Mesothelial cell of epicardium (in vitro differentiated cells): Measurements from ENCODE around the gene CENPT. TPM values are rescaled to one million over a fixed set of nuclear protein-coding genes. Genes with fewer than 3 reads are reported as not detected.

Source experiments
- DNase-seq, 2 experiments: peaks; one replicate each; pipeline ENCODE4 v3.0.0; 2021; ENCODE audit warnings: low spot score in 2 of 2; ENCODE audit not compliant: unreplicated experiment in 2 of 2
- H3K27ac Mint-ChIP-seq: 2 replicates; pipeline ENCODE4 v1.8.0; 2021; ENCODE audit warnings: mixed read lengths
- H3K27me3 Mint-ChIP-seq: 2 replicates; pipeline ENCODE4 v1.8.0; 2021; ENCODE audit warnings: low read depth, mixed read lengths
- H3K36me3 Mint-ChIP-seq: 2 replicates; pipeline ENCODE4 v1.8.0; 2021; ENCODE audit warnings: mixed read lengths
- H3K4me1 Mint-ChIP-seq: 2 replicates; pipeline ENCODE4 v1.8.0; 2021; ENCODE audit warnings: mixed read lengths
- H3K4me3 Mint-ChIP-seq: 2 replicates; pipeline ENCODE4 v1.8.0; 2021; ENCODE audit warnings: mild to moderate bottlenecking, moderate library complexity, mixed read lengths
- H3K9me3 Mint-ChIP-seq: 2 replicates; pipeline ENCODE4 v1.8.0; 2021; ENCODE audit warnings: mixed read lengths
- total RNA-seq: library from RNA; stranded (reverse); gene quantifications from 3 replicates; pipeline ENCODE4 v1.2.1, GENCODE V29; 2021
- TF ChIP-seq, protein P1 (sequence below): fragments of 200-600 bp; sonication (generic); IDR thresholded peaks from one replicate; pipeline ENCODE4 v1.5.0; 2021; ENCODE audit warnings: antibody characterized with exemption; ENCODE audit not compliant: unreplicated experiment

Gene CENPT, protein sequence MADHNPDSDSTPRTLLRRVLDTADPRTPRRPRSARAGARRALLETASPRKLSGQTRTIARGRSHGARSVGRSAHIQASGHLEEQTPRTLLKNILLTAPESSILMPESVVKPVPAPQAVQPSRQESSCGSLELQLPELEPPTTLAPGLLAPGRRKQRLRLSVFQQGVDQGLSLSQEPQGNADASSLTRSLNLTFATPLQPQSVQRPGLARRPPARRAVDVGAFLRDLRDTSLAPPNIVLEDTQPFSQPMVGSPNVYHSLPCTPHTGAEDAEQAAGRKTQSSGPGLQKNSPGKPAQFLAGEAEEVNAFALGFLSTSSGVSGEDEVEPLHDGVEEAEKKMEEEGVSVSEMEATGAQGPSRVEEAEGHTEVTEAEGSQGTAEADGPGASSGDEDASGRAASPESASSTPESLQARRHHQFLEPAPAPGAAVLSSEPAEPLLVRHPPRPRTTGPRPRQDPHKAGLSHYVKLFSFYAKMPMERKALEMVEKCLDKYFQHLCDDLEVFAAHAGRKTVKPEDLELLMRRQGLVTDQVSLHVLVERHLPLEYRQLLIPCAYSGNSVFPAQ
- 71.5 to 73.8 TPM (median 73.8 TPM) in 3 replicates for total RNA-seq

DNA sequence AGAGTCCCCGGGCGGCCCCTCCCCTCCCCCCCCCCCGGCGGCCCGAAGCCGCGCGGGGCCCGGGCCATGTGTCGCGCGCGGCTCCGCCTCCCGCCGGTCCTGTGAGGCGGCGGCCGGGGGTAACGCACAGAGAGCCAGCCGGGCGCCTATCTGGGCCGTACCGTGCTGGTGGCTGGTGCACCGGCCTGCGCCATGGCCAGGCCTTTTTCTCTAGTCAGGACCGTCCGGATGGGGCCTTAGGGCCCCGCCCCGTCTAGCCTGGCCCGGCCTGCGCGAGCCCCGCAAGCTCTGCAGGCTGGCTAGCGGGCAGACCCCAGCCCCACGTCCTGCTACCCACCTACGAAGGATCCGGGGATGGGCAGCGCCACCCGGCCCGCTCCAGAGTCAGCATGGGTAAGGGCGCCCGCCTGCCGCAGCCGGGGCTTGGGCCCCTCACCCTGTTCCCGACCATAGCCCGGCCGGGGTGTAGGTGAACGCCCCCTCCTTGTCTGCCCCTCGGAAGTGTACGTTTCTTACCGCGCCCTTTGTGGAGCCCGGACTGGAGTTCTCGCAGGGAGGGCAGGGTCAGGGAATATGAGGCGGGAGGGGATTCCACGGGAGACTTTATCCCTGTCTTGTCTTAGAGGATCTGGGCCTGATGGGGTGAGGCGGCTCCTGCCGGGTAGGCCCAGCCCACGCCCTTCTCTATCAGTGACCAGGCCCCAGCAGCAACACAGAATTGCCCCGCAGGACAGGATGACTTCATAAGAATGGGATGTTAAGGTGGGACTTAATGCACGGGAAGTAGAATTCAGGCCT is at the start of gene CENPT:
CENPT (minus strand) TSS at position 630 of the 798 bp plus-strand sequence. CDS start 13,834 bp downstream, outside the sequence.
- Mint-ChIP-seq H3K4me1 (peaks cover 44% of the 10 kb centered on the region), H3K27me3 (no peaks in the 10 kb centered on the region), H3K27ac (peak within 1 kb of the TSS; percentile 98), H3K36me3 (peaks cover 3% of the 10 kb centered on the region), H3K4me3 (peak within 1 kb of the TSS; percentile 81), H3K9me3 (no peaks in the 10 kb centered on the region)
- TF ChIP-seq, protein P1, sequence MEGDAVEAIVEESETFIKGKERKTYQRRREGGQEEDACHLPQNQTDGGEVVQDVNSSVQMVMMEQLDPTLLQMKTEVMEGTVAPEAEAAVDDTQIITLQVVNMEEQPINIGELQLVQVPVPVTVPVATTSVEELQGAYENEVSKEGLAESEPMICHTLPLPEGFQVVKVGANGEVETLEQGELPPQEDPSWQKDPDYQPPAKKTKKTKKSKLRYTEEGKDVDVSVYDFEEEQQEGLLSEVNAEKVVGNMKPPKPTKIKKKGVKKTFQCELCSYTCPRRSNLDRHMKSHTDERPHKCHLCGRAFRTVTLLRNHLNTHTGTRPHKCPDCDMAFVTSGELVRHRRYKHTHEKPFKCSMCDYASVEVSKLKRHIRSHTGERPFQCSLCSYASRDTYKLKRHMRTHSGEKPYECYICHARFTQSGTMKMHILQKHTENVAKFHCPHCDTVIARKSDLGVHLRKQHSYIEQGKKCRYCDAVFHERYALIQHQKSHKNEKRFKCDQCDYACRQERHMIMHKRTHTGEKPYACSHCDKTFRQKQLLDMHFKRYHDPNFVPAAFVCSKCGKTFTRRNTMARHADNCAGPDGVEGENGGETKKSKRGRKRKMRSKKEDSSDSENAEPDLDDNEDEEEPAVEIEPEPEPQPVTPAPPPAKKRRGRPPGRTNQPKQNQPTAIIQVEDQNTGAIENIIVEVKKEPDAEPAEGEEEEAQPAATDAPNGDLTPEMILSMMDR = no peak
- DNase-seq = peak in 1 of 2 experiments; percentile 59

DNA sequence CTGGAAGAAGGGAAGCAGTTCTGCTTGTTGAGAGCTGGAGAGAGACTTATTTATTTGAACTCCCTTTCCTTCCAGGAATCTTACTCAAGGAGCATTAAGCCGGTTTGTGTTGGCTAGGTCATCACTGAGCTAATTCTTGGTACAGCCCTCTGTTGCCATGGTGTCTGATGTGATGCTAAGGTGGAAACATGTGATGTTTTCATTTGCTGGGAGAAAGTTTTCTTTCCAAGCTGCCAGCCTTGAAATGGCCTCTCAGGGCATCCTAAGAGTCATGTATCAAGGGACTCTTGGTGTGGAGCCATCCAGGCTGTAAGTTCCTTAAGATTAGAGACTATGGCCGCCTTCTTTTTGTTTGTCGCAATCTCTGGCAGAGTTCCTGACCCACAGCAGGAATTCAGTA is 49.7 kb upstream of the CENPT start:
- Mint-ChIP-seq H3K4me3 (no peak overlapping the region), H3K27ac (no peak overlapping the region), H3K4me1 (peaks cover 17% of the 10 kb centered on the region), H3K27me3 (no peaks in the 10 kb centered on the region), H3K36me3 (peaks cover 3% of the 10 kb centered on the region), H3K9me3 (no peaks in the 10 kb centered on the region)
- no peak for DNase-seq
- TF ChIP-seq, protein P1 = no peak

DNA sequence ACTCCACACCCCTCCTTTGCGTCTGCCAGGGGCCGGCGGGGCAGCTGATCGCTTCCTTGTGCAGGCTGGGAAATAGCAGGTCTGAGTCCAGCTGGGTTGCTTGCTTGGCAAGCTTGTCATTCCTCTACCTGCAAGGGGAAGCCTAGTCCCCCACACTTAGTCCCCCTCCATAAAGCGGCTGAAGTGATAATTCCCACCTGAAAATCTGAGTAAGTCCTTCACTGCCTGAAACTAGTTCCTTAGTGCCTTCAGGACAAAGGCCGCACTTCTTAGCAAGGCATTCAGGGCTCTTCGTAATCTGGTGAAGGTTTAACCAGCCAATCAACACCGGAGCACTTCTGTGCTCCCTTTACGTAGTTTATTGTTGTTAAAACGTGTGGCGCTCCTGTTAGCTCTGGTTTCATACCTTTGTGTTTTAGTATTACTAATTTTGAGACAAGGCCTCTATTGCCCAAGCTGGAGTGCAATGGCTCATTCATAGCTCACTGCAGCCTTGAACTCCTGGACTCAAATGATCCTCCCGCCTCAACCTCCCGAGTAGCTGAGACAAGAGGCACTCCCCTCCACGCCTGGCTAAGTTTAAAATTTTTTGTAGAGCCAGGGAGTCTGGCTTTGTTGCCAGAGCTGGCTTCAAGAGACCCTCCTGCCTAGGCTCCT is 46.4 kb upstream of the CENPT start:
- Mint-ChIP-seq H3K4me3 (peak overlapping the region; percentile 98), H3K36me3 (no peaks in the 10 kb centered on the region), H3K4me1 (peaks cover 17% of the 10 kb centered on the region), H3K27me3 (no peaks in the 10 kb centered on the region), H3K9me3 (no peaks in the 10 kb centered on the region), H3K27ac (peak overlapping the region; percentile 99)
- DNase-seq = no peak
- TF ChIP-seq, protein P1 = no peak

DNA sequence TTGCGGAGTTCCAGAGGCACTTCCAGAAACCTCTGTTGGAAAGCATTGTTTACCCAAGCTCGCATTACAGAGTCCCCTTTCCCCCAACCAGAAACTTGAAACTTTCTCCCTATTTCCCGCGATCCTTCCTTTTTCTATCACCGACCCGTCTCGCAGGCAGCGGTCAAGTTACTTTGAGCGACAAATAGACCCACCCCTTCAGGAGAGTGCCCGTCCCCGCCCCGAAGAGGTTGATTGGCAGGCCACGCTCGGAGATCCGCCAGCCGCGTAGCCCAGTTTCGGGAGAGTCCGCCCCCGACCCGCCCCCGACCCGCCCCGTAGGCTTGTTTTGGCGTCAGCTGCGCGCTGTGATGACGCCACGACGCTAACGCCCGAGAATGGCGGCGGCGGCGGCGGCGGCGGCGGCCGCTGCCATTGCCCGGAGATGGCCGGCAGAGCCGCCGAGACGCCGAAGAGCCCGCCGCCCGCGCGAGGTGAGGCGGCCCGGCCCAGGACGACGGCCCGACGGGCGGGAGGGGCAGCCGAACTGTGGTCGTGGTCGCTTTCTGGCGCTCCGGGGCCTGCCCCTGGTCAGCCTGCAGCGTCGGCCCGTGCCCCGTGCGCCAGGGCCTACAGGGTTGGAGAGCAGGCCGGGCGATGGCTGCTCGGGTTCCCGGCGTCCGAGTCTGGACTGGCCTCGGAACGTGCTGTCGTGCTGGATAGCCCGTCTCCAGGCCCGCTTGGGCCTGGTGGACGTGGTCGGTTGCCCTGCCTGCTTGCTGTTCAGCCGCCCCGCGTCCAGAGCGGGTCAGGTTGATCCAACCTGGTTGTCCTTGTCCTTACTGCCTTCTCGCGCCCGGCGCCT is 45.6 kb upstream of the CENPT start, which contains the start of gene PSKH1:
PSKH1 (plus strand) TSS at position 356 of the 844 bp plus-strand sequence. CDS start 15,496 bp downstream, outside the sequence.
- DNase-seq = peak; percentile 91 to 95
- Mint-ChIP-seq H3K27me3 (no peaks in the 10 kb centered on the region), H3K27ac (peak within 1 kb of the TSS; percentile 99), H3K9me3 (no peaks in the 10 kb centered on the region), H3K4me1 (peaks cover 17% of the 10 kb centered on the region), H3K36me3 (no peaks in the 10 kb centered on the region), H3K4me3 (peak within 1 kb of the TSS; percentile 98)
- TF ChIP-seq, protein P1 = no peak
